ENCODE results near the gene KRTCAP2. TPM values are rescaled to one million over a fixed set of nuclear protein-coding genes. Genes with fewer than 3 reads are reported as not detected.
"Not testable (repeated sequence)": the region's sequence is repeated elsewhere in the genome, so short reads cannot be mapped to it uniquely, and the experiment has no call there.

The KRTCAP2 gene
- total and polyA plus RNA-seq, 2 experiments from 2014 or later: 189 to 484 TPM

- peaks cover 17% of the 10 kb centered on the region for H3F3A ChIP-seq (ENCODE audit: insufficient read depth)
- no peak overlapping the region for H3K4me3 ChIP-seq
- no peak overlapping the region for H3K27ac ChIP-seq
- H4K20me1 ChIP-seq (ENCODE audit: insufficient read depth): no peaks in the 10 kb centered on the region
- no peak overlapping the region for H3K9ac ChIP-seq
- TF ChIP-seq EZH2phosphoT487 (IDR thresholded peaks at IDR 0.05; ENCODE audit: insufficient read depth, low read depth): no peak
- TF ChIP-seq EZH2 (IDR thresholded peaks at IDR 0.05; ENCODE audit: insufficient read depth, poor library complexity, severe bottlenecking): no peak
- no peaks in the 10 kb centered on the region for H3K9me2 ChIP-seq (ENCODE audit: insufficient read depth)
- H2AFZ ChIP-seq: peak overlapping the region; percentile 52
- peaks cover 26% of the 10 kb centered on the region for H3K79me2 ChIP-seq (ENCODE audit: insufficient read depth)
- H3K36me3 ChIP-seq (ENCODE audit: low read depth): peaks cover 6% of the 10 kb centered on the region; the same call in 1 of the 2 replicates
- in situ Hi-C loops (cut with MboI): loop anchor here (5.0 kb wide), 1 partner anchor 75 kb away; no protein-coding TSS in a partner anchor
- peaks cover 11% of the 10 kb centered on the region for H3K4me1 ChIP-seq (ENCODE audit: insufficient read depth)
- H3K27me3 ChIP-seq (replicated peaks; ENCODE audit: insufficient read depth): no peaks in the 10 kb centered on the region
- peak overlapping the region; percentile 52 for H3K4me2 ChIP-seq (ENCODE audit: unreplicated experiment)
- no peaks in the 10 kb centered on the region for H3K9me3 ChIP-seq (ENCODE audit: low read depth)
- peak; percentile 86 for DNase-seq
- WGBS, 2 experiments (ENCODE audit: low coverage in 1 of 2, low lambda C conversion rate in 2 of 2, missing lambda C conversion rate in 2 of 2): 6 to 9% methylated on average over 23 to 28 of the region's 28 CpGs
Measured at GRCh38 chr1:155167166-155168104, 5.7 kb downstream of the KRTCAP2 start.

DNA sequence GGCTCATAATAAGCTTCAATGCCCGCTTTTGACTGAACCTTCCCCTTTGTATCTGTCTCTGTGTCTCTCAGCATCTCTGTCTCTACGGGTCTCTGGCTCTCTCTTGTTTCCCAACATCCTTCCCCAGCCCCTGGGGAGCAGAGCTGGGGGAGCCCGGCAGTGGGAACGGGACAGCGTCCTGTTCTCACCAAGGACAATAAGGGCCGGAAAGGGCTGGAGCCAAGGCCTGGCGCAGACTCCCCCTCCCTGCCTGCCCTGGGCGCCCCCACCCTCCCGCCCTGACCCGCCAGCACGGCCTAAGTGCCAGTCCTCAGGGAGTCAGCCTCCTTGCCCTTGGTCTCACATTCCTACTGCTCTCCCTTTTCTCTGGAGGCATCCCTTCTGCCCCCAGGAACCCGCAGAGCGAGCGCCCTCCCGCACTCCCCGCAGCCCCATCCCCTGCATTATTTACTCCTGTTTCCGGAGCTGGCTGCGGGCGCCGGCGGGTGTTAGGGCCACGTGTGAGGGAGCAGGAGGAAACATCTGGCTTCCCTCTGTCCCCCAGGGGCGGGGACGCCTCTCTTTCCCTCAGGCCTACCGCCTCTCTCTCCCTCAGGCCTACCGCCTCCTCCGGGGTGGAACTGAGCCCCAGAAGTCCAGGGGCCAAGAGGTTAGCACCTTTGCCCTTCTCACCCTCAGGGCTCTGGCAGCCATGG lies 6.5 kb downstream of the KRTCAP2 start:
- peaks cover 3% of the 10 kb centered on the region for H3K4me1 ChIP-seq (ENCODE audit: insufficient read depth)
- 30 to 33% methylated on average over 14 to 27 of the region's 27 CpGs for WGBS, 2 experiments (ENCODE audit: low coverage in 1 of 2, low lambda C conversion rate in 2 of 2, missing lambda C conversion rate in 2 of 2)
- H3K4me2 ChIP-seq (ENCODE audit: unreplicated experiment): no peak overlapping the region
- no peak overlapping the region for H3K9ac ChIP-seq
- peaks cover 18% of the 10 kb centered on the region for H3K79me2 ChIP-seq (ENCODE audit: insufficient read depth)
- H3F3A ChIP-seq (ENCODE audit: insufficient read depth): peaks cover 17% of the 10 kb centered on the region
- no peaks in the 10 kb centered on the region for H3K27me3 ChIP-seq (replicated peaks; ENCODE audit: insufficient read depth)
- TF ChIP-seq EZH2 (IDR thresholded peaks at IDR 0.05; ENCODE audit: insufficient read depth, poor library complexity, severe bottlenecking) (no peak), EZH2phosphoT487 (IDR thresholded peaks at IDR 0.05; ENCODE audit: insufficient read depth, low read depth) (no peak)
- H3K9me3 ChIP-seq (ENCODE audit: low read depth): no peaks in the 10 kb centered on the region
- no peak overlapping the region for H3K27ac ChIP-seq
- no peaks in the 10 kb centered on the region for H4K20me1 ChIP-seq (ENCODE audit: insufficient read depth)
- no peak for DNase-seq
- no peaks in the 10 kb centered on the region for H3K9me2 ChIP-seq (ENCODE audit: insufficient read depth)
- no peak overlapping the region for H2AFZ ChIP-seq
- in situ Hi-C loops (cut with MboI): loop anchor here (5.0 kb wide), 1 partner anchor 74 kb away; no protein-coding TSS in a partner anchor
- H3K36me3 ChIP-seq (ENCODE audit: low read depth): peaks cover 6% of the 10 kb centered on the region; the same call in 1 of the 2 replicates
- no peak overlapping the region for H3K4me3 ChIP-seq

DNA sequence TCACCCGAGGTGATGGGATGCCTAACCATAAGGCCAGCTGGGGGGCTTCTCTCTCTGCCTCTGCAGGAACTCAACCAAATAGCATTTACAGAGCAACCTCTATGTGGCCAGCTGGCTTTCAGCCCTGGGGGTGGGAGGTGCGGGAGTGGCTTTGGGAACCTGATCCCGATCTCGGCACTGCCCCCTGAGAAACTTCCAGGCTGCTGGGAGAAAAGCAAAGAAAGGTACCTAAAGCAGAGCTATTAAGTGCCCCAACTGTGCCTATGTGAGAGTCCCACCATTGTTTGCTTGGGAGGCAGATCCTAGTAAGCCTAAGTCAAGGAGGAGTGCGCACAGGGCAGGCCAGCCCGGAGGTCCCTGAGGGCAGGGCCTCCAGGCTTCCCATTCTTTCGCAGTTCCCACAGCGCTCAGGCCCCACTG lies 7.0 kb downstream of the KRTCAP2 start:
- no peaks in the 10 kb centered on the region for H3K27me3 ChIP-seq (replicated peaks; ENCODE audit: insufficient read depth)
- peaks cover 6% of the 10 kb centered on the region; the same call in 1 of the 2 replicates for H3K36me3 ChIP-seq (ENCODE audit: low read depth)
- H3F3A ChIP-seq (ENCODE audit: insufficient read depth): peaks cover 17% of the 10 kb centered on the region
- in situ Hi-C loops (cut with MboI): loop anchor here (5.0 kb wide), 1 partner anchor 74 kb away; no protein-coding TSS in a partner anchor
- no peaks in the 10 kb centered on the region for H4K20me1 ChIP-seq (ENCODE audit: insufficient read depth)
- peaks cover 12% of the 10 kb centered on the region for H3K79me2 ChIP-seq (ENCODE audit: insufficient read depth)
- TF ChIP-seq EZH2 (IDR thresholded peaks at IDR 0.05; ENCODE audit: insufficient read depth, poor library complexity, severe bottlenecking) (no peak), EZH2phosphoT487 (IDR thresholded peaks at IDR 0.05; ENCODE audit: insufficient read depth, low read depth) (no peak)
- 77 to 84% methylated on average over 8 of the region's 8 CpGs for WGBS, 2 experiments (ENCODE audit: low coverage in 1 of 2, low lambda C conversion rate in 2 of 2, missing lambda C conversion rate in 2 of 2)
- H3K9ac ChIP-seq: no peak overlapping the region
- H3K27ac ChIP-seq: no peak overlapping the region
- H3K9me2 ChIP-seq (ENCODE audit: insufficient read depth): no peaks in the 10 kb centered on the region
- no peak overlapping the region for H2AFZ ChIP-seq
- H3K9me3 ChIP-seq (ENCODE audit: low read depth): no peaks in the 10 kb centered on the region
- no peak overlapping the region for H3K4me2 ChIP-seq (ENCODE audit: unreplicated experiment)
- no peak overlapping the region for H3K4me3 ChIP-seq
- no peaks in the 10 kb centered on the region for H3K4me1 ChIP-seq (ENCODE audit: insufficient read depth)
- no peak for DNase-seq

DNA sequence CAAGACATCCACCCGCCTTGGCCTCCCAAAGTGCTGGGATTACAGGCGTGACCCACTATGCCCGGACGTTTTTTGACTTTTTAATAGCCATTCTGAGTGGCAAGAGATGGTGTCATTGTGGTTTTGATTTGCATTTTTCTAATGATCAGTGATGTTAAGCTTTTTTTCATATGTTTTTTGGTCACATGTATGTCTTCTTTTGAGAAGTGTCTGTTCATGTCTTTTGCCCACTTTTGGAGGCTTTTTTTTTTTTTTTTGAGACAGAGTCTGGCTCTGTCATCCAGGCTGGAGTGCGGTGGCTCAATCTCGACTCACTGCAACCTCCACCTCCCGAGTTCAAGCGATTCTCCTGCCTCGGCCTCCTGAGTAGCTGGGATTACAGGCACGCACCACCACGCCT lies 8.5 kb downstream of the KRTCAP2 start:
- not testable (repeated sequence) for H3K79me2 ChIP-seq (ENCODE audit: insufficient read depth); H3K9ac ChIP-seq; H3K27me3 ChIP-seq (replicated peaks; ENCODE audit: insufficient read depth); H3K4me2 ChIP-seq (ENCODE audit: unreplicated experiment); H3K4me1 ChIP-seq (ENCODE audit: insufficient read depth); H3K9me3 ChIP-seq (ENCODE audit: low read depth); H3K9me2 ChIP-seq (ENCODE audit: insufficient read depth); H3K36me3 ChIP-seq (ENCODE audit: low read depth); H2AFZ ChIP-seq; H3K4me3 ChIP-seq; DNase-seq; H3K27ac ChIP-seq; H4K20me1 ChIP-seq (ENCODE audit: insufficient read depth)
- WGBS, 2 experiments (ENCODE audit: low coverage in 1 of 2, low lambda C conversion rate in 2 of 2, missing lambda C conversion rate in 2 of 2): 86 to 91% methylated on average over 11 of the region's 11 CpGs
- peaks cover 16% of the 10 kb centered on the region for H3F3A ChIP-seq (ENCODE audit: insufficient read depth)
- in situ Hi-C loops (cut with MboI): loop anchor here (5.0 kb wide), 1 partner anchor 72 kb away; no protein-coding TSS in a partner anchor

GRCh38 chr1:155163785-155164184 lies 9.3 kb downstream of the KRTCAP2 start:
- H3K79me2 ChIP-seq (ENCODE audit: insufficient read depth); H3K4me1 ChIP-seq (ENCODE audit: insufficient read depth); H3K27ac ChIP-seq; DNase-seq; H3K4me3 ChIP-seq; H3K9ac ChIP-seq; H2AFZ ChIP-seq; H3K27me3 ChIP-seq (replicated peaks; ENCODE audit: insufficient read depth); H3F3A ChIP-seq (ENCODE audit: insufficient read depth); H4K20me1 ChIP-seq (ENCODE audit: insufficient read depth); H3K4me2 ChIP-seq (ENCODE audit: unreplicated experiment); H3K9me2 ChIP-seq (ENCODE audit: insufficient read depth); H3K36me3 ChIP-seq (ENCODE audit: low read depth); in situ Hi-C loops (cut with MboI); H3K9me3 ChIP-seq (ENCODE audit: low read depth): not testable (repeated sequence)
- 85 to 89% methylated on average over 4 of the region's 4 CpGs for WGBS, 2 experiments (ENCODE audit: low coverage in 1 of 2, low lambda C conversion rate in 2 of 2, missing lambda C conversion rate in 2 of 2)

DNA sequence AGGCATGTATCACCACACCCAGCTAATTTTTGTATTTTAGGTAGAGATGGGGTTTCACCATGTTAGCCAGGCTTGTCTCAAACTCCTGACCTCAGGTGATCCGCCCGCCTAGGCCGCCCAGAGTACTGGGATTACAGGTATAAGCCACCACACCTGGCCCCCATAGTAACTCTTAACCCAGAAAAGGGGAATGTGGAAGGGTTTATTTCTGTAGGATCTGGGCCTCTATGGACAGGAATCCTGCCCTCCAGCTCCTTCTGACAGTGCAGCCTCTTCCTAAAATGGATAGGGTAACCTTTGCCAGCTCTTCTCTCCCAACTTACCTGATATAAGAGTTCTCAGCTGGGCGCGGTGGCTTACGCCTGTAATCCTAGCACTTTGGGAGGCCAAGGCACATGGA lies 10.5 kb downstream of the KRTCAP2 start:
- H3K27me3 ChIP-seq (replicated peaks; ENCODE audit: insufficient read depth); H3K27ac ChIP-seq; H3K9me3 ChIP-seq (ENCODE audit: low read depth); H3K4me3 ChIP-seq; H3K4me1 ChIP-seq (ENCODE audit: insufficient read depth); in situ Hi-C loops (cut with MboI); H3K4me2 ChIP-seq (ENCODE audit: unreplicated experiment); H2AFZ ChIP-seq; H3K79me2 ChIP-seq (ENCODE audit: insufficient read depth); DNase-seq; H3K9ac ChIP-seq; H3F3A ChIP-seq (ENCODE audit: insufficient read depth); H4K20me1 ChIP-seq (ENCODE audit: insufficient read depth); H3K36me3 ChIP-seq (ENCODE audit: low read depth); H3K9me2 ChIP-seq (ENCODE audit: insufficient read depth): not testable (repeated sequence)
- 92 to 95% methylated on average over 6 of the region's 6 CpGs for WGBS, 2 experiments (ENCODE audit: low coverage in 1 of 2, low lambda C conversion rate in 2 of 2, missing lambda C conversion rate in 2 of 2)
